SK-N-SH treated with all-trans-retinoic acid at 6 μM for 48 hours (cell line): Measurements from ENCODE around the gene IVL.

Experiments
- ATAC-seq: fragments of 200-7000 bp; cut with Tn5 transposase; 3 replicates; pipeline ENCODE4 v1.9.1; 2020; ENCODE audit warnings: mild to moderate bottlenecking, moderate library complexity
- ARNTL ChIP-seq: fragments of 450-650 bp; formaldehyde crosslinking; IDR thresholded peaks from 2 replicates; pipeline ENCODE4 v1.5.0; 2020; ENCODE audit warnings: low read depth, mild to moderate bottlenecking, moderate library complexity, borderline replicate concordance
- BACH2 ChIP-seq: fragments of 250-450 bp; sonication (Bioruptor Pico); IDR thresholded peaks from 2 replicates; pipeline ENCODE4 v1.9.0; 2021; ENCODE audit warnings: mild to moderate bottlenecking, borderline replicate concordance
- CSDC2 ChIP-seq: fragments of 250-450 bp; sonication (Bioruptor Pico); IDR thresholded peaks from 2 replicates; pipeline ENCODE4 v1.5.0; 2020; ENCODE audit warnings: mild to moderate bottlenecking, moderate library complexity
- CSRNP3 ChIP-seq: fragments of 250-450 bp; sonication (Bioruptor Pico); IDR thresholded peaks from 2 replicates; pipeline ENCODE4 v1.5.1; 2021; ENCODE audit warnings: mild to moderate bottlenecking, moderate library complexity
- ESRRG ChIP-seq: fragments of 250-450 bp; sonication (Bioruptor Pico); IDR thresholded peaks from 2 replicates; pipeline ENCODE4 v1.6.1; 2021; ENCODE audit warnings: mild to moderate bottlenecking
- GLIS3 ChIP-seq: fragments of 250-450 bp; sonication (Bioruptor Pico); IDR thresholded peaks from 2 replicates; pipeline ENCODE4 v1.5.0; 2020; ENCODE audit warnings: mild to moderate bottlenecking, moderate library complexity
- ISL1 ChIP-seq: fragments of 250-450 bp; sonication (Bioruptor Pico); IDR thresholded peaks from 2 replicates; pipeline ENCODE4 v2.1.2; 2022; ENCODE audit warnings: mild to moderate bottlenecking, moderate library complexity
- OSR1 ChIP-seq: fragments of 250-450 bp; sonication (Bioruptor Pico); IDR thresholded peaks from 2 replicates; pipeline ENCODE4 v1.8.0; 2022; ENCODE audit warnings: moderate library complexity, mild to moderate bottlenecking, inconsistent platforms
- PATZ1 ChIP-seq: fragments of 250-450 bp; sonication (Bioruptor Pico); IDR thresholded peaks from 2 replicates; pipeline ENCODE4 v1.8.0; 2020; ENCODE audit warnings: mild to moderate bottlenecking, moderate library complexity, borderline replicate concordance
- POU6F1 ChIP-seq: fragments of 250-450 bp; sonication (Bioruptor Pico); IDR thresholded peaks from 2 replicates; pipeline ENCODE4 v1.8.0; 2021; ENCODE audit warnings: low read depth, mild to moderate bottlenecking, moderate library complexity, borderline replicate concordance
- PPARA ChIP-seq: fragments of 250-450 bp; sonication (Bioruptor Pico); IDR thresholded peaks from 2 replicates; pipeline ENCODE4 v1.5.0; 2020; ENCODE audit warnings: mild to moderate bottlenecking, borderline replicate concordance
- RARB ChIP-seq: fragments of 250-450 bp; sonication (Bioruptor Pico); IDR thresholded peaks from 2 replicates; pipeline ENCODE4 v1.8.0; 2021; ENCODE audit warnings: mild to moderate bottlenecking, moderate library complexity
- SNAI2 ChIP-seq: fragments of 250-450 bp; sonication (Bioruptor Pico); IDR thresholded peaks from 2 replicates; pipeline ENCODE4 v1.5.0; 2020; ENCODE audit warnings: mild to moderate bottlenecking, moderate library complexity
- TCF4 ChIP-seq: fragments of 250-450 bp; sonication (Bioruptor Pico); IDR thresholded peaks from 2 replicates; pipeline ENCODE4 v1.8.0; 2021; ENCODE audit warnings: mild to moderate bottlenecking, moderate library complexity, borderline replicate concordance
- TOX ChIP-seq: fragments of 250-450 bp; sonication (Bioruptor Pico); IDR thresholded peaks from 2 replicates; pipeline ENCODE4 v1.8.0; 2021; ENCODE audit warnings: mild to moderate bottlenecking, moderate library complexity, borderline replicate concordance
- ZC3H10 ChIP-seq: fragments of 250-450 bp; sonication (Bioruptor Pico); IDR thresholded peaks from 2 replicates; pipeline ENCODE4 v1.5.1; 2021; ENCODE audit warnings: mild to moderate bottlenecking, moderate library complexity
- ZFP3 ChIP-seq: fragments of 250-450 bp; sonication (Bioruptor Pico); IDR thresholded peaks from 2 replicates; pipeline ENCODE4 v1.5.0; 2020; ENCODE audit warnings: mild to moderate bottlenecking, moderate library complexity
- ZNF565 ChIP-seq: fragments of 450-650 bp; formaldehyde crosslinking; conservative IDR thresholded peaks from 2 replicates; pipeline ENCODE4 v1.5.0; 2020; ENCODE audit warnings: low read depth, mild to moderate bottlenecking, moderate library complexity
- ZNF70 ChIP-seq: fragments of 450-650 bp; formaldehyde crosslinking; IDR thresholded peaks from 2 replicates; pipeline ENCODE4 v1.5.0; 2020; ENCODE audit warnings: mild to moderate bottlenecking, moderate library complexity
- ZNF8 ChIP-seq: fragments of 450-650 bp; formaldehyde crosslinking; IDR thresholded peaks from 2 replicates; pipeline ENCODE4 v1.5.0; 2020; ENCODE audit warnings: mild to moderate bottlenecking, moderate library complexity
- TF ChIP-seq, protein P1 (sequence below): fragments of 250-450 bp; sonication (Bioruptor Pico); IDR thresholded peaks from 2 replicates; pipeline ENCODE4 v1.5.1; 2020; ENCODE audit warnings: low read depth, mild to moderate bottlenecking, moderate library complexity

Gene IVL, protein sequence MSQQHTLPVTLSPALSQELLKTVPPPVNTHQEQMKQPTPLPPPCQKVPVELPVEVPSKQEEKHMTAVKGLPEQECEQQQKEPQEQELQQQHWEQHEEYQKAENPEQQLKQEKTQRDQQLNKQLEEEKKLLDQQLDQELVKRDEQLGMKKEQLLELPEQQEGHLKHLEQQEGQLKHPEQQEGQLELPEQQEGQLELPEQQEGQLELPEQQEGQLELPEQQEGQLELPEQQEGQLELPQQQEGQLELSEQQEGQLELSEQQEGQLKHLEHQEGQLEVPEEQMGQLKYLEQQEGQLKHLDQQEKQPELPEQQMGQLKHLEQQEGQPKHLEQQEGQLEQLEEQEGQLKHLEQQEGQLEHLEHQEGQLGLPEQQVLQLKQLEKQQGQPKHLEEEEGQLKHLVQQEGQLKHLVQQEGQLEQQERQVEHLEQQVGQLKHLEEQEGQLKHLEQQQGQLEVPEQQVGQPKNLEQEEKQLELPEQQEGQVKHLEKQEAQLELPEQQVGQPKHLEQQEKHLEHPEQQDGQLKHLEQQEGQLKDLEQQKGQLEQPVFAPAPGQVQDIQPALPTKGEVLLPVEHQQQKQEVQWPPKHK

DNA sequence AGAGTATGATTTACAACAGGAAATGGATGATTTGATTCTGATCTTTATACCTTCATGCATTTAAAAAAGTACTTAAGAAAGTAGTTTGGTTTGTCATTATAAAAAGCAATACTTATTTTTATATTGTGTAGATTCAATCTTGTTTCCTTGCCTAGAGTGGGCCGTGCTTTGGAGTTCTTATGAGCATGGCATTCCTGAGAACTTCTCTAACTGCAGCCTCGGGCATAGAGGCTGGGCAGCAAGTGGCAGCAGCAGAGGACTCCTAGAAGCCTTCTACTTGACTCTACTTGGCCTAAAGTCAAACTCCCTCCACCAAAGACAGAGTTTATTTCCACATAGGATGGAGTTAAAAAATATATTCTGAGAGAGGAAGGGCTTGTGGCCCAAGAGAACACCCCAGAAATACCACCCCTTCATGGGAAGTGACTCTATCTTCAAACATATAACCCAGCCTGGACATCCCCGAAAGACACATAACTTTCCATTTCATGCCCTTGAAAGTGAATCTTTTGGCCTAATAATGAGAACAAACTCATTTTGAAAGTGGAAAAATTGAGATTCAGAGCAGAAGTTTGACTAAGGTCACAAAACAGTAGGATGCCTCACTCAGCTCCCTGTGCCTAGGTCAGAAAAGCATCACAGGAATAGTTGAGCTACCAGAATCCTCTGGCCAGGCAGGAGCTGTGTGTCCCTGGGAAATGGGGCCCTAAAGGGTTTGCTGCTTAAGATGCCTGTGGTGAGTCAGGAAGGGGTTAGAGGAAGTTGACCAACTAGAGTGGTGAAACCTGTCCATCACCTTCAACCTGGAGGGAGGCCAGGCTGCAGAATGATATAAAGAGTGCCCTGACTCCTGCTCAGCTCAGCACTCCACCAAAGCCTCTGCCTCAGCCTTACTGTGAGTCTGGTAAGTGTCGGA is at the start of gene IVL:
Gene IVL (plus strand): TSS at position 861 of the 916 bp plus-strand sequence. CDS start 1,252 bp downstream, outside the sequence.
- 0 out of 3 replicates have a peak, but pooled peaks have one; percentile 7 for ATAC-seq
- TF ChIP-seq SNAI2 (no peak), TOX (CRISPR knock-in tag) (no peak), ZNF8 (no peak), CSRNP3 (CRISPR knock-in tag) (no peak), BACH2 (CRISPR knock-in tag) (no peak), ZNF565 (CRISPR knock-in tag) (no peak), ZC3H10 (CRISPR knock-in tag) (no peak), ESRRG (CRISPR knock-in tag) (no peak), GLIS3 (CRISPR knock-in tag) (no peak), PPARA (CRISPR knock-in tag) (no peak), TCF4 (CRISPR knock-in tag) (no peak), PATZ1 (CRISPR knock-in tag) (no peak), POU6F1 (CRISPR knock-in tag) (no peak), CSDC2 (CRISPR knock-in tag) (no peak), ZFP3 (CRISPR knock-in tag) (no peak), ARNTL (CRISPR knock-in tag) (no peak)
- TF ChIP-seq, protein P1, sequence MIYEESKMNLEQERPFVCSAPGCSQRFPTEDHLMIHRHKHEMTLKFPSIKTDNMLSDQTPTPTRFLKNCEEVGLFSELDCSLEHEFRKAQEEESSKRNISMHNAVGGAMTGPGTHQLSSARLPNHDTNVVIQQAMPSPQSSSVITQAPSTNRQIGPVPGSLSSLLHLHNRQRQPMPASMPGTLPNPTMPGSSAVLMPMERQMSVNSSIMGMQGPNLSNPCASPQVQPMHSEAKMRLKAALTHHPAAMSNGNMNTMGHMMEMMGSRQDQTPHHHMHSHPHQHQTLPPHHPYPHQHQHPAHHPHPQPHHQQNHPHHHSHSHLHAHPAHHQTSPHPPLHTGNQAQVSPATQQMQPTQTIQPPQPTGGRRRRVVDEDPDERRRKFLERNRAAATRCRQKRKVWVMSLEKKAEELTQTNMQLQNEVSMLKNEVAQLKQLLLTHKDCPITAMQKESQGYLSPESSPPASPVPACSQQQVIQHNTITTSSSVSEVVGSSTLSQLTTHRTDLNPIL (CRISPR knock-in tag), result no peak

- ATAC-seq, result no peak
- TF ChIP-seq TCF4 (CRISPR knock-in tag) (no peak), GLIS3 (CRISPR knock-in tag) (no peak), ISL1 (CRISPR knock-in tag) (no peak), OSR1 (CRISPR knock-in tag) (no peak), POU6F1 (CRISPR knock-in tag) (no peak), ZFP3 (CRISPR knock-in tag) (no peak), ZNF565 (CRISPR knock-in tag) (no peak), ZNF70 (CRISPR knock-in tag) (no peak), PPARA (CRISPR knock-in tag) (no peak), RARB (CRISPR knock-in tag) (no peak), SNAI2 (no peak), ARNTL (CRISPR knock-in tag) (no peak)
Measured at GRCh38 chr1:152859696-152860095, 48.6 kb upstream of the IVL start, which contains the start of gene LCE7A. TSS of gene LCE7A (plus strand) at chr1:152859996. CDS start at chr1:152860698, 702 bp downstream.
